ENCODE measurements around the gene COL25A1.
"Not testable (repeated sequence)": the region's sequence is repeated elsewhere in the genome, so short reads cannot be mapped to it uniquely, and the experiment has no call there.

The COL25A1 gene

DNA sequence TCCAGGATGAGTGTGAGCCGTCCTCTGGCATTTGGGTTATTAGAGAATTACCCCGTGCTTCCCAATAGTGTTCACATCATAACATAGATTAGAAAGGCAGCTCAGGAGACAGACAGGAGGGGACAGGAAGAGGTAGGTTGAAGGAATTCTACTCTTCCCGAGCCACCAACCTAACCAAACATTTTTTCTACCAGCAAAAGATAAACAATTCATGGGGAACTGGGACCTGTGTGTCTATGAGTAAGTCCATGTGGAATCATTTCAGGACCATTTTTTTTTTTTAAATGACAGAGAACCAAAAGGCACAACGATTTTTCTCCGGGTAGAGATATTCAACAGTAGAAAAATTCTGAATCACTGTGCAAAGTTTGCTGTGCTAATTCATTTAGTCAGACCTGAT lies 365.4 kb downstream of the COL25A1 start:
- DNase-seq (ENCODE audit: extremely low spot score) = no peak
- POLR2A ChIA-PET = no interaction called here

GRCh38 chr4:108933925-108934324 lies 368.5 kb downstream of the COL25A1 start:
- CTCF ChIA-PET; DNase-seq (ENCODE audit: extremely low spot score); POLR2A ChIA-PET: not testable (repeated sequence)

More for the DNA sequence above, 365.4 kb downstream of the COL25A1 start:
- TF ChIP-seq, protein P1, sequence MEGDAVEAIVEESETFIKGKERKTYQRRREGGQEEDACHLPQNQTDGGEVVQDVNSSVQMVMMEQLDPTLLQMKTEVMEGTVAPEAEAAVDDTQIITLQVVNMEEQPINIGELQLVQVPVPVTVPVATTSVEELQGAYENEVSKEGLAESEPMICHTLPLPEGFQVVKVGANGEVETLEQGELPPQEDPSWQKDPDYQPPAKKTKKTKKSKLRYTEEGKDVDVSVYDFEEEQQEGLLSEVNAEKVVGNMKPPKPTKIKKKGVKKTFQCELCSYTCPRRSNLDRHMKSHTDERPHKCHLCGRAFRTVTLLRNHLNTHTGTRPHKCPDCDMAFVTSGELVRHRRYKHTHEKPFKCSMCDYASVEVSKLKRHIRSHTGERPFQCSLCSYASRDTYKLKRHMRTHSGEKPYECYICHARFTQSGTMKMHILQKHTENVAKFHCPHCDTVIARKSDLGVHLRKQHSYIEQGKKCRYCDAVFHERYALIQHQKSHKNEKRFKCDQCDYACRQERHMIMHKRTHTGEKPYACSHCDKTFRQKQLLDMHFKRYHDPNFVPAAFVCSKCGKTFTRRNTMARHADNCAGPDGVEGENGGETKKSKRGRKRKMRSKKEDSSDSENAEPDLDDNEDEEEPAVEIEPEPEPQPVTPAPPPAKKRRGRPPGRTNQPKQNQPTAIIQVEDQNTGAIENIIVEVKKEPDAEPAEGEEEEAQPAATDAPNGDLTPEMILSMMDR (IDR thresholded peaks at IDR 0.05; ENCODE audit: control extremely low read depth, extremely low read depth, low read depth, missing control alignments) = no peak
- CTCF ChIA-PET = no interaction called here

DNA sequence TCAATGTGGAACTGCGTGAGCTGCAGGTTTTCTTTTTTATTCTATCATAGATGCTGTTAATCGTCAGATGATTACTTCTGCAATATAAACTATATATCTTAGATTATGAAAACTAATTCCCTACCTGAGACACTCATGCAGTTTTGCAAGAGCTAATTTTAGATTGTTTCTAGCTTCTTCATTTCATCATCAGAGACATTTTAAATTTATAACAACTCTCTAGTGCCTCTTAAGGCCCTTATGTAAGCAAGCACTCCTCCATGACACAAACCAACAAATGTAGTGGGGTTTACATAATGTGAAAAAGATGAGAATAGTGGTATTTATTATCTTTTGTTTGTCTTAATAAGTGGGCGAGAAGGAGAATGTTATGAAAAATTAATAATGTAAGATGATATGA lies 369.4 kb downstream of the COL25A1 start:
- POLR2A ChIA-PET = no interaction called here
- TF ChIP-seq, protein P1 (IDR thresholded peaks at IDR 0.05; ENCODE audit: control extremely low read depth, extremely low read depth, low read depth, missing control alignments) = no peak
- no peak for DNase-seq (ENCODE audit: extremely low spot score)
- CTCF ChIA-PET = no interaction called here

DNA sequence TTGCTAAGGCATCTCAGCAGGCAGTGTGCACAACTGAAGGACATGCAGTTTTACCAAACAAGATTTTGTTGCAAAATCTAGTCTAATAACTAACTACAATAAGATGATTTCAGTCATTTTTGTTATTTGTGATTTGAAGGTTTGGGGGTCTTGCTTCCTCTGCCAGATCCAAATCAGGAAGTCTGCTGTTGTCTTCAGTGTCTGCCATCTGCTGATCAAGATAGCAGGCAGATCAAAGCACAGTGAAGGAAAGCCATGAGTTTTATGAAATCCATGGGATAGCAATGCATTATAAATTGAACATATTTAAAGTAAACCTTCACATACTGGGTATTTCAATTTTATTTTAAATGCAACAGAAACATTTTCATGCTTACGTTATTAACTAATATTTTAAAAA lies 370.5 kb downstream of the COL25A1 start:
- ChIA-PET CTCF (no interaction called here), POLR2A (no interaction called here)
- TF ChIP-seq, protein P1 (IDR thresholded peaks at IDR 0.05; ENCODE audit: control extremely low read depth, extremely low read depth, low read depth, missing control alignments) = no peak
- no peak for DNase-seq (ENCODE audit: extremely low spot score)

DNA sequence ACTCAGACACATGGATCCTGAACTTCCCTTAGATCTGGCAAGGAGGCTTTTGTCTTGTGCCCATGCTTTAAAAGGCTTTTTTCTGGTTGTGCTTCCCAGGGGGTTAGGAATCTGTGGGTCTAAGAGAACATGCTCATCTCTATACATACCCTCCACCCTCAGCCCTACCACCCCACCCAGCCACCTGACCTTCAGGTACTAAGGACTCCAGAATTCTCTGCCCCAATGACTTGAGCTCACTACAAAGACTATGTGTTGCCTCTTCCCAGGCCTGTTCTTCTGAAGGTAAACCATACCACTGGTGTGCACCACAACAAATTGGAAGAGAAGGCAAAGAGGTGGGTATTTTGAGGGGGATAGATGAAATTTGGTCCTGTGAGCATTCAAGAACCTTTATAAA lies 372.3 kb downstream of the COL25A1 start:
- CTCF ChIA-PET = no interaction called here

GRCh38 chr4:108926781-108927180 lies 375.7 kb downstream of the COL25A1 start:
- ChIA-PET CTCF (no interaction called here), POLR2A (no interaction called here)
- TF ChIP-seq, protein P1 (IDR thresholded peaks at IDR 0.05; ENCODE audit: control extremely low read depth, extremely low read depth, low read depth, missing control alignments) = no peak
- no peak for DNase-seq (ENCODE audit: extremely low spot score)

More for the DNA sequence above, 372.3 kb downstream of the COL25A1 start:
- POLR2A ChIA-PET = no interaction called here
- DNase-seq (ENCODE audit: extremely low spot score) = no peak
- TF ChIP-seq, protein P1 (IDR thresholded peaks at IDR 0.05; ENCODE audit: control extremely low read depth, extremely low read depth, low read depth, missing control alignments) = no peak

DNA sequence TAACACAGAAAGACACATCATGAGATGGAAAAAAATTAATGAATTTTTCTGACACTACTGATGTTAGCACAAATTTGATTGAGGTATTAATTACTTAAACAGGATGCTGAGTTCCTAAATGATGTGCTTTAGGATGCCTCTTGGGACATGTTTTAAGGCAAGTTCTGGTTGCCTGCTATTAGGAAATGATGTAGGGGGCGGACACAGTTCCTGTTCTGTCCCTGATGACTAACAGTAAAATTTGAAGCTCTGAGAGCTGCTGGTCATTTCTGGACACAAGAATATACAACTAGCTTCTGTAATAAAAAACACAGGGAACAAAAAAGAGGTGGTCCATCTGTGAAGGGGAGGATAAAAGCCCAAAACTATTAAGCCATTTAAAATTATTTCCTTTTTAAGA lies 376.4 kb downstream of the COL25A1 start:
- DNase-seq (ENCODE audit: extremely low spot score) = no peak
- TF ChIP-seq, protein P1 (IDR thresholded peaks at IDR 0.05; ENCODE audit: control extremely low read depth, extremely low read depth, low read depth, missing control alignments) = no peak
- POLR2A ChIA-PET = no interaction called here
- CTCF ChIA-PET = no interaction called here
